Activated CD8-positive, alpha-beta T cell treated with anti-CD3 and anti-CD28 coated beads, Interleukin-2, amount 10 ng/mL, durations not matched to agents 7 days and 5 days (primary cell): ENCODE data around the gene TLCD3B. TPM values are rescaled to one million over a fixed set of nuclear protein-coding genes. Genes with fewer than 3 reads are reported as not detected.

Experiments used
- ATAC-seq: fragments of 150-1000 bp; cut with Tn5 transposase; one replicate; pipeline ENCODE4 v1.10.0; 2021; ENCODE audit warnings: moderate library complexity
- CTCF ChIA-PET: fragments of 350-600 bp; sonication (Branson Sonifier 250); formaldehyde crosslinking; loops from one replicate; lab custom pipeline; 2021; ENCODE audit warnings: antibody characterized with exemption; lab: Charles Lee
- POLR2A ChIA-PET: fragments of 350-600 bp; sonication (Branson Sonifier 250); formaldehyde crosslinking; loops from one replicate; lab custom pipeline; 2021; ENCODE audit warnings: antibody characterized with exemption; lab: Charles Lee
- DNase-seq: peaks from one replicate; pipeline ENCODE4 v3.0.0-alpha.2; 2020
- H3K27ac Mint-ChIP-seq: one replicate; pipeline ENCODE4 v1.8.0; 2021; ENCODE audit warnings: mild to moderate bottlenecking, mixed read lengths
- H3K27me3 Mint-ChIP-seq: one replicate; pipeline ENCODE4 v1.8.0; 2021; ENCODE audit warnings: low read depth, mixed read lengths
- H3K36me3 Mint-ChIP-seq: one replicate; pipeline ENCODE4 v1.8.0; 2021; ENCODE audit warnings: low read depth, mixed read lengths
- H3K4me1 Mint-ChIP-seq: one replicate; pipeline ENCODE4 v1.8.0; 2021; ENCODE audit warnings: low read depth, mixed read lengths
- H3K4me3 Mint-ChIP-seq: one replicate; pipeline ENCODE4 v1.8.0; 2021; ENCODE audit warnings: mild to moderate bottlenecking, mixed read lengths
- H3K9me3 Mint-ChIP-seq: one replicate; pipeline ENCODE4 v1.8.0; 2022; ENCODE audit warnings: mixed read lengths; ENCODE audit not compliant: insufficient read depth
- total RNA-seq, 2 experiments: library from RNA; stranded (reverse); gene quantifications; one replicate each; pipeline ENCODE4 v1.2.3, GENCODE V29; 2021

The TLCD3B gene
- total RNA-seq, 2 experiments from 2014 or later, result 4.6 TPM

DNA sequence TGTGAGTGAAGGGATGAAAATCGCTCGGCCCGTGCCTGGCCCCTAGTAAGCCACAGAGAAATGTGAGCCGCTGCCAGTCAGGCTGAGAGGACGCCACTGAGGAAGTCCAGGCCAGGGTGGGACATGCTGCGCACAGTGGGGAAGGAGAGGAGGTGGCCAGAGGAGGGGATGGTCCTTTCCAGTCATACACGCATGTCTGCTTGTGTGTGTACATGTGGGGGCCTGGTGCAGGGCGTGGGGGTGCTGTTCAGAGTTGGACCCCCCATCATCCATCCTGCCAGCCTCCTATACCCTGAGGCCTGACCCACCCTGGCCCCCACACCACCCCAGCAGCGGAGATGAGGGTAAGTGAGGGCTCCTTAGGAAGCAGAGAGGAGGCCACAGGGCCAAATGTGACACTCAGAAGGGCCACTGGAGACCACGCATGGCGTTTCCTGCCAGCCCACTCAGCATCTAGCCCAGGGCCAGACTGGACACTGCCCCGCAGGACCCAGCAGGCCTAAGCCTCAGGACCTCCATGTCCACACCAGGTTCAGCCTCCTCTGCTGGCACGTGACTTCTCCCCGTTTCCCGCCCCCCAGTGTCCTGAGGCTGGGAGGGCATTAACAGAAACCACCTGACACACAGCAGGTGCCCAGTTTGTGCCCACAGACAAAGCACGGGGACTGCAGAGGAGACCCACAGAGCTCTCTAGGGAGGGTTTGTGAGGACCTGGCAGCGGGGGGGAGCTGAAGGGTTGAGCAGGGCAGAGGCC lies 27.2 kb downstream of the TLCD3B start:
- no peaks in the 10 kb centered on the region for H3K27me3 Mint-ChIP-seq
- DNase-seq (no peak), ATAC-seq (no peak)
- peaks cover 27% of the 10 kb centered on the region for H3K36me3 Mint-ChIP-seq
- H3K27ac Mint-ChIP-seq, result no peak overlapping the region
- H3K4me1 Mint-ChIP-seq, result peaks cover 7% of the 10 kb centered on the region
- POLR2A ChIA-PET, result interaction anchor here (0.8 to 1.6 kb wide), 3 partner anchors 8 to 304 kb away, joined by 3 to 4 read pairs (median 4); partner anchors contain the start of genes HIRIP3 and TMEM219
- CTCF ChIA-PET, result interaction anchor here (1.2 to 2.2 kb wide), 3 partner anchors 22 to 42 kb away, joined by 3 to 6 read pairs (median 5); partner anchors contain the start of gene TMEM219
- H3K9me3 Mint-ChIP-seq, result no peaks in the 10 kb centered on the region
- no peak overlapping the region for H3K4me3 Mint-ChIP-seq

DNA sequence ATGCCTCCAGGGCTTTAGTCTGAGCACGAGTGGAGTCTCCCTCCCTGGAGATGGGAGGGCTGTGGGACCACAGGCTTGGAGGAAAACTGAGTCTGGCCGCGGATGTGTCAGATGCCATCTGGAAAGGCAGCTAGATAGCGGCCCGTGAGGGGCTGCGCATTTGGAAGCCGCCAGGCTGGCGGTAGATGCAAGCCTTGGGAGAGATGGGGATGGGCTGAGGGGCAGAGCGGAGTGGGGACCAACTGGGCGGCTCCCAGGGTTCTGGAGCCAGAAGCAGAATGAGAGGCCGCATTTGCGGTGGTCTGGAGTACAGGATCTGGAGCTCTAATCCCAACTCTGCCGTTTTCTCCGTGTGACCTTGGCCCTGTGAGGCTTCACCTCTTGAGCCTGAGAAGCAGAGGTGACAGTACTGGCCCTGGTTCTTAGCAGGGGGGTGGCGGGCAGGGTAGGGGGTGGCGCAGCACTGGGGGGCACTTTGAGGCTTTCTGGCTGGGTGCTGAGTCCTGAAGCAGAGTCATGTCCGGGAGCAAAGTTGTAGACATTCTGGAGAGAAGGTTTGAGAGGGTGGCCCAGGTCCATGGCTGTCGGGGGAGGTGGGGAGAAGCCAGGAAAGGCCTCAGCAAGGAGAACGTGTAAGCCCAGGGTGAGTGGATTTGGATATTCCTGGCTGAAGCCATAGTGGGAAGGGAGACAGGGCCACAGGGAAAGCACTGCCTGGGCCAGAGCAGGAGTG lies 28.3 kb downstream of the TLCD3B start:
- Mint-ChIP-seq H3K27me3 (no peaks in the 10 kb centered on the region), H3K36me3 (peaks cover 35% of the 10 kb centered on the region), H3K9me3 (no peaks in the 10 kb centered on the region), H3K27ac (peak overlapping the region; percentile 52), H3K4me3 (no peak overlapping the region), H3K4me1 (peaks cover 13% of the 10 kb centered on the region)
- CTCF ChIA-PET, result no interaction called here
- ATAC-seq (no peak), DNase-seq (no peak)
- POLR2A ChIA-PET, result interaction anchor here (1.6 kb wide), 1 partner anchor 41 kb away, joined by 4 read pairs; the partner anchor contains the start of gene TMEM219

DNA sequence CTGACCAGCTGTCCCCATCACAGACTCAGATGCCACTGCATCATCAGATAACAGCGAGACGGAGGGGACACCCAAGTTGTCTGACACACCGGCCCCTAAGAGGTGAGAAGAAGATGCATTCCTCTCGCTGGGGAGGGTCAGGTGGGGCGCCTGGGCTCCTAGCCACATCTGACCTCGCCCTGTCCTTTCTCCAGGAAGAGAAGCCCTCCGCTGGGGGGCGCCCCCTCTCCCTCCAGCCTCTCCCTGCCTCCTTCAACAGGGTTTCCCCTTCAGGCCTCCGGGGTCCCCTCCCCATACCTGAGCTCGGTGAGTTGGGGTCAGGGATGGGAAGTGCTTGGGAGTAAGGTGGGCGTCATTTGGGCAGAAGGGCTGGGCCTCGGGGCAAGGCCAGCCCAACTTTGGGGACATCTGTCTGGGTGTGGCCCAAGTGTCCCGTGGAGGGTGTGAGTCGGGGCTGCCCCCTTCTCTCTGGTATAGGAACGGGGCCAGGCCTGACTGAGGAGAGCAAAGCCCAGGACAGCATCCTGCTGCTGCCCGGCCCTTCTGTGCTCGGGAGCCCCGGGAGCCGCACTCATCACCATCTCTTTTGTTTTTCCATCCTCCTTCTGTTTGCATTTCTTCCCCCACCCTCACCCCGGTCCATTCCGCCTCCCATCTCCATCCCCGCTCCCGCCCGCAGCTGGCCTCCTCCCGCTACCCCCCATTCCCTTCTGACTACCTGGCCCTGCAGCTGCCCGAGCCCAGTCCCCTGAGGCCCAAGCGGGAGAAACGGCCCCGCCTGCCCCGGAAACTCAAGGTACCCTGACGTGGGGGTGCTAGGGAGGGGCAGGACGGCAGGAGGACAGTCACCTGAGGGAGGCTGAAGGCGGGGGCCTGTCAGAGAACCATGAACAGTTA lies 30.1 kb downstream of the TLCD3B start:
- peaks cover 19% of the 10 kb centered on the region for H3K4me1 Mint-ChIP-seq
- no peak overlapping the region for H3K4me3 Mint-ChIP-seq
- ATAC-seq (no peak), DNase-seq (no peak)
- ChIA-PET CTCF (no interaction called here), POLR2A (no interaction called here)
- H3K27me3 Mint-ChIP-seq, result no peaks in the 10 kb centered on the region
- no peaks in the 10 kb centered on the region for H3K9me3 Mint-ChIP-seq
- H3K36me3 Mint-ChIP-seq, result peaks cover 45% of the 10 kb centered on the region
- no peak overlapping the region for H3K27ac Mint-ChIP-seq

DNA sequence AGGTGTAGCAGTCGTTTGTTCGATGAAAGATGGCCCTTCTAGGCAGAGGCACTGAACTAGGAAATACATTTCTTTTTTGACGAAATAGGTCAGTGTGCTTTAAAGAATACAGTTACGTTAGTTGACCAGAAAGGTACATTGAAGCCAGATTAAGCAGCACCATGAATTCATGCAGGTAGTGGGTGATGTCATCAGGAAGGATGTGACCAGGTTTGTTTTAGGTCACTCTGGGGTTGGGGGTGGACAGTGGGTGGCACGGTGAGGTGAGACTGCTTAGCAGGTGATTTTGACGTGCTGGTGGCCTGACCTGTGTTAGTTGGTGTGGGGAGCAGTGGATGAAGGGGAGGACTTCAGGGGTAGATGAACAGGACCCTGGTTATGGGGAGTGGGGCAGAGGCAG lies 31.5 kb downstream of the TLCD3B start:
- Mint-ChIP-seq H3K9me3 (no peaks in the 10 kb centered on the region), H3K27ac (no peak overlapping the region), H3K4me3 (no peak overlapping the region), H3K4me1 (peaks cover 24% of the 10 kb centered on the region), H3K36me3 (peaks cover 46% of the 10 kb centered on the region), H3K27me3 (no peaks in the 10 kb centered on the region)
- ChIA-PET POLR2A (no interaction called here), CTCF (no interaction called here)
- DNase-seq (no peak), ATAC-seq (no peak)

DNA sequence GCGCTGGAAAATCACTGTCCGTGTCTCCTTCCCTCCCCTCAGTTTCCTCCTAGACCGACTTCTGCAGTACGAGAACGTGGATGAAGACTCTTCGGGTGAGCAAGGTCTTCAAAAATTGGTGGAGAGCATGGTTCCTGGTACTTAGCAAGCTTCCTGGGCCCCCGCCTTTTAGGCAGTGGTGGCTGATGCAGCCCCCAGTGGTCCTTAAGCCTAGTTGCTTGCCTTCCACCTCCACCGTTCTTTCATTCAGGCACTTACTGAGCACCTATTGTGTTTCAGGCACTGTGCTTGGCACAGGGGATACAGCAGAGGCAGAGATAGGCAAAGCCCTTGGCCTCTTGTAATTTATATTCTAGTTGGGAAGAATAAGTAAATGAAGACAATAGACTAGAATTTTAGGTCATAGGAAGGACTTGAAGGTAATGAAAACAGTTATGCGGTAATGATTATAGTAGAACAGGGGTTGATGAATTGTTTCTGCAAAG lies 34.3 kb downstream of the TLCD3B start:
- peak; percentile 35 for DNase-seq
- no peak for ATAC-seq
- Mint-ChIP-seq H3K36me3 (peaks cover 51% of the 10 kb centered on the region), H3K4me3 (peak overlapping the region; percentile 99), H3K9me3 (no peaks in the 10 kb centered on the region), H3K4me1 (peaks cover 33% of the 10 kb centered on the region), H3K27me3 (no peaks in the 10 kb centered on the region), H3K27ac (peak overlapping the region; percentile 96)
- ChIA-PET POLR2A (interaction anchor here (0.6 to 5.0 kb wide), 5 partner anchors 23 to 328 kb away, joined by 3 to 48 read pairs (median 13); partner anchors contain the start of genes KCTD13, KIF22, TAOK2 and TMEM219), CTCF (interaction anchor here (1.1 to 3.0 kb wide), 7 partner anchors 9 to 207 kb away, joined by 3 to 11 read pairs (median 4); partner anchors contain the start of genes KIF22 and TAOK2)

DNA sequence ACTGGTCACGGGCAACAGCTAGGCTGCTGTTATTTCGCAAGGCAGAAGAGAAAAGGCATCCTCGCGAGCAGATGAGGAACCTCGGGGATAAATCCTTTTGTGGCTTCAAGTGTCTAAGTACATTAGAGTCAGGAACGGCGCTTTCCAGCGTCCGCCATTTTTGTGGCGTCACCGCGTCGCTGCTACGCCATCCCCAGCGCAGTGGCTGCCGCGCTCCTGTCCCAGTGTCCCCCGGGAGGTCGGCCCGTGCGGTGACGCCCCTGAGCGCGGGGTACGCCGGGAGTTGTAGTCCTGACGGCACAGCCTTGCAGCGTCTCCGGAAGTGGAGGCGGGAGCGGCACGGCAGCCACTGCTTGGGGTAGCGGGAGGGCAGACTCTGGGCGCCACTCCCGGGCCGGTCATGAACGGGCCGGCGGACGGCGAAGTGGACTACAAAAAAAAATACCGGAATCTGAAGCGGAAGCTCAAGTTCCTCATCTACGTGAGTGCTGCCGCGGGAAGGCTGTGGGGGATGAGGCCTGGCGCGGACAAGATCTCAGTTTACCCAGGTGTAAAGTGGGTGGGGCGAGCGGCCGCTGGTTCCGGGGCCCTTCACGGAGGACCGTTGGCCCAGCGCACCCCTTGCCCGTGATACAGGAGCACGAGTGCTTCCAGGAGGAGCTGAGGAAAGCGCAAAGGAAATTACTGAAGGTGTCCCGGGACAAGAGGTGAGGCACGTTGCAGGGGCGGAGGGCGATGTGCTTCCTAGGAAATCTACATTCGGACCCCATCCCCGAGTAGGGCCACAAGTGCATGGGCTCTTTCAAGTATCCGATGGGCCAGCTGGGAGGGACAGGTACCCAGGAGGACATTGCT lies 34.9 kb downstream of the TLCD3B start, which contains the start of gene INO80E:
Gene INO80E (plus strand): TSS at position 331 of the 855 bp plus-strand sequence. CDS start 70 bp downstream, at position 401.
- DNase-seq (peak; percentile 100), ATAC-seq (peak; percentile 94)
- Mint-ChIP-seq H3K36me3 (peaks cover 51% of the 10 kb centered on the region), H3K27me3 (no peaks in the 10 kb centered on the region), H3K27ac (peak within 1 kb of the TSS; percentile 96), H3K4me1 (peaks cover 33% of the 10 kb centered on the region), H3K4me3 (peak within 1 kb of the TSS; percentile 99), H3K9me3 (no peaks in the 10 kb centered on the region)
- ChIA-PET CTCF (interaction anchor here (1.1 to 3.0 kb wide), 9 partner anchors 10 to 305 kb away, joined by 3 to 11 read pairs (median 3); partner anchors contain the start of genes KIF22, MVP and TAOK2), POLR2A (interaction anchor here (1.0 to 5.0 kb wide), 8 partner anchors 8 to 662 kb away, joined by 3 to 48 read pairs (median 8); partner anchors contain the start of genes CDIPT, FBRS, KCTD13 and KIF22)

DNA sequence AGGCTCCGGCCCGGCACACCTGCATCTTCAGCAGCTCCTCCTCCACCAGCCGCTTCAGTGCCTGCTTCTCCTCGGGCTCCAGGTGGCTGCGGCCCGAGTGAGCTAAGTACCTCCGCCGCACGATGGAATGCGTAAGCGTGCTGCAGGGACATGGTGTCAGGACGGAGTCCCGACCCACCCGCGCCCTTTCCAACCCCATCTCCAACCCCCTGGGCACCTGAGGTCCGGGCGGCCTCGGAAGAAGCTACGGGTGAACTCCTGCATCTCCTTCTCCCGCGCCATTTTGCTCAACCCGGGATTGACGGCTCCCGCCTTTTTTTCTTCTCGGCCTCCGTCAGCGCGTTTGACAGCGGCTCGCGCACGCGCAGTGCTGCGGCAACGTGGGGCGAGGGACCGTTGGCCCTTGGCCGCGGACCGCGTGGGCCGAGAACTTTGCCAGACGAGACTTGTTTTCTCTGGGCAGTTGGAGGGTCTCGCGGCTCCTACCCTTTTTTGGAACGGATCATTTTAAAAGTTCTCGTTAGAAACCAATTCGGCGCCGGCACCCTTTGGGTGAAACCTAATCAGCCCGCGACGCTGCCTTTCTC lies 35.7 kb downstream of the TLCD3B start, which contains the start of gene HIRIP3:
Gene HIRIP3 (minus strand): TSS at position 294 of the 587 bp plus-strand sequence. CDS start 12 bp downstream, at position 282.
- no peaks in the 10 kb centered on the region for H3K9me3 Mint-ChIP-seq
- ChIA-PET POLR2A (interaction anchor here (0.6 to 5.0 kb wide), 10 partner anchors 9 to 663 kb away, joined by 3 to 48 read pairs (median 6); partner anchors contain the start of genes CDIPT, FBRS, KCTD13 and KIF22), CTCF (interaction anchor here (1.1 to 3.0 kb wide), 5 partner anchors 15 to 304 kb away, joined by 3 to 11 read pairs (median 3); partner anchors contain the start of genes MVP and TAOK2)
- peaks cover 33% of the 10 kb centered on the region for H3K4me1 Mint-ChIP-seq
- H3K36me3 Mint-ChIP-seq, result peaks cover 54% of the 10 kb centered on the region
- peak within 1 kb of the TSS; percentile 99 for H3K4me3 Mint-ChIP-seq
- no peaks in the 10 kb centered on the region for H3K27me3 Mint-ChIP-seq
- peak; percentile 92 for DNase-seq
- ATAC-seq, result peak; percentile 68
- H3K27ac Mint-ChIP-seq, result peak within 1 kb of the TSS; percentile 96

DNA sequence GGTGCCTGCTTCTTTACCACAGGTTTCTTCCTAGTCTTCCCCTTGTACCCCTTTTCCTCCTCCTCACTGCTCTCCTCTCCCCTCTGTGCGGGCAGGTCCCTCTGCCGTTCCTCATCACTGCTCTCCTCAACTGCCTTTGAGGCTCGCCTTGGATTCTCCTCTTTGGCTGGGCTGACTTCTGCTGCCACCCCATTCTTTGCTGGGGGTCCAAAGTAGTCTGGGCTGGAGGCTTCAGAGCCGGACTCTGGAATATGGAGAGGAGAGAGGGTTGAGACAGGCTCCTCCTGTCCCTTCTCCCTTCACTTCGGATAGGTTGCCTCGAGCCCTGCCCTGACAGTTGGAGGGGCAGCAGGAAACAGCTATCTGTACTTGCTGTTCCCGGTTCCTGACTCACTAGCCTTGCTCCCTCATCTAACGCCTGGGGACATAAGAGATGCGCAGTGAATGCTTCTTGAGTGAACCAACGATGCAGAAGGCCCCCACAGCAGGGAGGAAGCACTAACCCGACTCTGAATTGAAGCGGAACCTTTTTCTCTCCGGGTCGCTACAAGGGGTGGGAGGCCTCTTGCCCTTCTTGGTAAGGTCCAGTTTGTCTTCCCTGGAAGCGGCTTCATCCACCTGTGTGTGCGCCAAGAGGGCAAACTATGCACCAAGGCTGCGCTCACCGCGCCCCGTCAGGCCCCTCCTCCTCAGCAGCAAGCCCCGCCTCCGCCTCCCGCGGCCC lies 36.3 kb downstream of the TLCD3B start:
- Mint-ChIP-seq H3K4me1 (peaks cover 32% of the 10 kb centered on the region), H3K27me3 (no peaks in the 10 kb centered on the region), H3K27ac (peak overlapping the region; percentile 96), H3K9me3 (no peaks in the 10 kb centered on the region), H3K4me3 (peak overlapping the region; percentile 99), H3K36me3 (peaks cover 54% of the 10 kb centered on the region)
- ChIA-PET CTCF (interaction anchor here (1.1 to 3.0 kb wide), 3 partner anchors 14 to 37 kb away, joined by 3 to 11 read pairs (median 4); partner anchors contain the start of gene TAOK2), POLR2A (interaction anchor here (0.6 to 5.0 kb wide), 11 partner anchors 9 to 204 kb away, joined by 3 to 48 read pairs (median 3); partner anchors contain the start of genes CDIPT, KCTD13, KIF22 and TAOK2)
- DNase-seq (peak; percentile 83), ATAC-seq (peak; percentile 67)
